ENCODE results near the gene PRPF19. TPM values are rescaled to one million over a fixed set of nuclear protein-coding genes. Genes with fewer than 3 reads are reported as not detected.

PRPF19 gene
- total RNA-seq, 3 donors from 2014 or later (not counting 1 experiment from before 2014, with no cell fraction given): 61.0 to 69.7 (median 67.5) TPM

GRCh38 chr11:60871378-60872061, 34.9 kb downstream of the PRPF19 start:
- 60% methylated on average over 7 of the region's 7 CpGs for WGBS (ENCODE audit: insufficient coverage)
- Mint-ChIP-seq H3K36me3 (no peaks in the 10 kb centered on the region), H3K27me3 (ENCODE audit: low read depth in 2 of 2) (peaks cover 0 to 4% of the 10 kb centered on the region in 2 donors), H3K9me3 (no peaks in the 10 kb centered on the region), H3K4me3 (no peak overlapping the region), H3K4me1 (peaks cover 0 to 4% of the 10 kb centered on the region in 2 donors), H3K27ac (no peak overlapping the region)
- intact Hi-C loops (cut with micrococcal nuclease): no loop called here
- H3K36me3 ChIP-seq (ENCODE audit: control insufficient read depth, insufficient read depth, low read length): no peaks in the 10 kb centered on the region
- H3K27me3 ChIP-seq (ENCODE audit: control insufficient read depth, insufficient read depth, low read length): no peaks in the 10 kb centered on the region
- H3K9me3 ChIP-seq (ENCODE audit: control insufficient read depth, insufficient read depth, low read length): no peaks in the 10 kb centered on the region
- peaks cover 9% of the 10 kb centered on the region for H3K4me1 ChIP-seq (ENCODE audit: control insufficient read depth, insufficient read depth, low read length)
- no peak overlapping the region for H3K4me3 ChIP-seq (ENCODE audit: low read length)
- H3K27ac ChIP-seq (ENCODE audit: low read length): no peak overlapping the region
- no peak for TF ChIP-seq CTCF (IDR thresholded peaks at IDR 0.05)
- no peak for ATAC-seq
- DNase-seq: peak in 1 of 2 donors; percentile 12

- no peak overlapping the region for H3K27ac Mint-ChIP-seq
- 59% methylated on average over 13 of the region's 13 CpGs for WGBS (ENCODE audit: insufficient coverage)
These were observed 35.5 kb downstream of the PRPF19 start for GRCh38 chr11:60870733-60871377.

GRCh38 chr11:60870276-60870675, 36.1 kb downstream of the PRPF19 start:
- no peaks in the 10 kb centered on the region for H3K36me3 Mint-ChIP-seq
- no peak overlapping the region for H3K27ac Mint-ChIP-seq
- no peak for TF ChIP-seq CTCF (IDR thresholded peaks at IDR 0.05)
- WGBS (ENCODE audit: insufficient coverage): 72% methylated on average over 2 of the region's 3 CpGs
- H3K36me3 ChIP-seq (ENCODE audit: control insufficient read depth, insufficient read depth, low read length): no peaks in the 10 kb centered on the region
- ATAC-seq (no peak), DNase-seq (peak in 1 of 2 donors; percentile 22)
- H3K4me1 Mint-ChIP-seq: peaks cover 0 to 4% of the 10 kb centered on the region in 2 donors
- no peaks in the 10 kb centered on the region for H3K9me3 ChIP-seq (ENCODE audit: control insufficient read depth, insufficient read depth, low read length)
- H3K27me3 Mint-ChIP-seq (ENCODE audit: low read depth in 2 of 2): peaks cover 0 to 4% of the 10 kb centered on the region in 2 donors
- no peaks in the 10 kb centered on the region for H3K9me3 Mint-ChIP-seq
- no peak overlapping the region for H3K4me3 Mint-ChIP-seq
- no peak overlapping the region for H3K27ac ChIP-seq (ENCODE audit: low read length)
- intact Hi-C loops (cut with micrococcal nuclease): no loop called here
- peaks cover 9% of the 10 kb centered on the region for H3K4me1 ChIP-seq (ENCODE audit: control insufficient read depth, insufficient read depth, low read length)
- no peak overlapping the region for H3K4me3 ChIP-seq (ENCODE audit: low read length)
- no peaks in the 10 kb centered on the region for H3K27me3 ChIP-seq (ENCODE audit: control insufficient read depth, insufficient read depth, low read length)

More at GRCh38 chr11:60870733-60871377, 35.5 kb downstream of the PRPF19 start:
- no peaks in the 10 kb centered on the region for H3K36me3 Mint-ChIP-seq
- peaks cover 0 to 4% of the 10 kb centered on the region in 2 donors for H3K27me3 Mint-ChIP-seq (ENCODE audit: low read depth in 2 of 2)
- H3K4me1 Mint-ChIP-seq: peaks cover 0 to 4% of the 10 kb centered on the region in 2 donors
- H3K4me1 ChIP-seq (ENCODE audit: control insufficient read depth, insufficient read depth, low read length): peaks cover 9% of the 10 kb centered on the region
- no peaks in the 10 kb centered on the region for H3K9me3 Mint-ChIP-seq
- intact Hi-C loops (cut with micrococcal nuclease): no loop called here
- H3K4me3 Mint-ChIP-seq: no peak overlapping the region
- no peak overlapping the region for H3K27ac ChIP-seq (ENCODE audit: low read length)
- H3K27me3 ChIP-seq (ENCODE audit: control insufficient read depth, insufficient read depth, low read length): no peaks in the 10 kb centered on the region
- ATAC-seq: no peak
- no peak for DNase-seq
- H3K9me3 ChIP-seq (ENCODE audit: control insufficient read depth, insufficient read depth, low read length): no peaks in the 10 kb centered on the region
- H3K36me3 ChIP-seq (ENCODE audit: control insufficient read depth, insufficient read depth, low read length): no peaks in the 10 kb centered on the region
- no peak for TF ChIP-seq CTCF (IDR thresholded peaks at IDR 0.05)
- H3K4me3 ChIP-seq (ENCODE audit: low read length): no peak overlapping the region

Data from natural killer cell (primary cell).